ENCODE measurements around the gene GALNTL6.

- TF ChIP-seq CTCF (conservative IDR thresholded peaks at IDR 0.05 in 1 of 2, IDR thresholded peaks at IDR 0.05 in 1 of 2; ENCODE audit: low read depth in 1 of 2, low read length in 2 of 2): no peak
- no peak for TF ChIP-seq EZH2 (IDR thresholded peaks at IDR 0.05; ENCODE audit: low read length, missing control alignments)
Observed at GRCh38 chr4:172813359-172813923, 1000.2 kb downstream of the GALNTL6 start.
